Progenitor cell of endocrine pancreas (in vitro differentiated cells): ENCODE data around the gene ADO. TPM values are rescaled to one million over a fixed set of nuclear protein-coding genes. Genes with fewer than 3 reads are reported as not detected.

Source experiments
- DNase-seq: peaks from one replicate; pipeline ENCODE4 v3.0.0; 2021; ENCODE audit warnings: low spot score; ENCODE audit not compliant: unreplicated experiment
- H3K27ac Mint-ChIP-seq: 2 replicates; pipeline ENCODE4 v1.8.0; 2021; ENCODE audit warnings: mild to moderate bottlenecking, moderate library complexity, mixed read lengths
- H3K27me3 Mint-ChIP-seq: 2 replicates; pipeline ENCODE4 v1.8.0; 2021; ENCODE audit warnings: mixed read lengths
- H3K36me3 Mint-ChIP-seq: 2 replicates; pipeline ENCODE4 v1.8.0; 2022; ENCODE audit warnings: mixed read lengths; ENCODE audit not compliant: insufficient read depth
- H3K4me1 Mint-ChIP-seq: 2 replicates; pipeline ENCODE4 v1.8.0; 2021; ENCODE audit warnings: low read depth, mixed read lengths
- H3K4me3 Mint-ChIP-seq: 2 replicates; pipeline ENCODE4 v1.8.0; 2021; ENCODE audit warnings: low read depth, mild to moderate bottlenecking, moderate library complexity, mixed read lengths
- H3K9me3 Mint-ChIP-seq: 2 replicates; pipeline ENCODE4 v1.8.0; 2021; ENCODE audit warnings: low read depth, mixed read lengths
- CTCF ChIP-seq: fragments of 200-600 bp; sonication (generic); IDR thresholded peaks from one replicate; pipeline ENCODE4 v1.5.0; 2021; ENCODE audit warnings: antibody characterized with exemption, mild to moderate bottlenecking; ENCODE audit not compliant: unreplicated experiment
- long read RNA-seq: library from polyadenylated mRNA; unstranded; transcript quantifications from one replicate; pipeline ENCODE4 v2.0.0, GENCODE V29; 2020
- total RNA-seq: library from RNA; stranded (reverse); gene quantifications from 2 replicates; pipeline ENCODE4 v1.2.1, GENCODE V29; 2021

Gene ADO
- 22.6 and 22.9 TPM in 2 replicates for total RNA-seq
- long read RNA-seq, transcript ADO-201 (1 exons, 3,627 nt) = major isoform, 5 of 5 reads
- long read RNA-seq, partial matches to known transcripts = 0 of 5 reads
- long read RNA-seq, other reads (novel, unspliced or antisense) = 0 of 5 reads

GRCh38 chr10:62804356-62805230 is at the start of gene ADO:
Gene ADO, plus strand, starts transcription at chr10:62804720. Its CDS starts 340 bp downstream, at chr10:62805060.
- Mint-ChIP-seq H3K36me3 (peaks cover 2% of the 10 kb centered on the region), H3K27ac (peak within 1 kb of the TSS; percentile 100), H3K4me3 (peak within 1 kb of the TSS; percentile 91), H3K9me3 (no peaks in the 10 kb centered on the region), H3K4me1 (peaks cover 34% of the 10 kb centered on the region), H3K27me3 (no peaks in the 10 kb centered on the region)
- no peak for TF ChIP-seq CTCF
- DNase-seq = peak; percentile 62

- no peak overlapping the region for H3K4me3 Mint-ChIP-seq
- DNase-seq = no peak
- no peaks in the 10 kb centered on the region for H3K9me3 Mint-ChIP-seq
- no peaks in the 10 kb centered on the region for H3K36me3 Mint-ChIP-seq
- no peak for TF ChIP-seq CTCF
- no peak overlapping the region for H3K27ac Mint-ChIP-seq
- H3K27me3 Mint-ChIP-seq = no peaks in the 10 kb centered on the region
- no peaks in the 10 kb centered on the region for H3K4me1 Mint-ChIP-seq
These were observed 49.6 kb upstream of the ADO start for GRCh38 chr10:62754963-62755362.

- TF ChIP-seq CTCF = no peak
- no peak overlapping the region for H3K4me3 Mint-ChIP-seq
- H3K36me3 Mint-ChIP-seq = no peaks in the 10 kb centered on the region
- DNase-seq = no peak
- no peaks in the 10 kb centered on the region for H3K9me3 Mint-ChIP-seq
- peaks cover 3% of the 10 kb centered on the region for H3K4me1 Mint-ChIP-seq
- no peak overlapping the region for H3K27ac Mint-ChIP-seq
- H3K27me3 Mint-ChIP-seq = no peaks in the 10 kb centered on the region
These were observed 48.6 kb upstream of the ADO start for GRCh38 chr10:62755662-62756653.

GRCh38 chr10:62759599-62760175 is 44.8 kb upstream of the ADO start:
- Mint-ChIP-seq H3K4me1 (peaks cover 4% of the 10 kb centered on the region), H3K36me3 (no peaks in the 10 kb centered on the region), H3K4me3 (no peak overlapping the region), H3K27me3 (no peaks in the 10 kb centered on the region), H3K9me3 (no peaks in the 10 kb centered on the region), H3K27ac (no peak overlapping the region)
- TF ChIP-seq CTCF = no peak
- no peak for DNase-seq
